Measurements from ENCODE around the gene PIGH.
"Not testable (repeated sequence)": the region's sequence is repeated elsewhere in the genome, so short reads cannot be mapped to it uniquely, and the experiment has no call there.

PIGH gene

DNA sequence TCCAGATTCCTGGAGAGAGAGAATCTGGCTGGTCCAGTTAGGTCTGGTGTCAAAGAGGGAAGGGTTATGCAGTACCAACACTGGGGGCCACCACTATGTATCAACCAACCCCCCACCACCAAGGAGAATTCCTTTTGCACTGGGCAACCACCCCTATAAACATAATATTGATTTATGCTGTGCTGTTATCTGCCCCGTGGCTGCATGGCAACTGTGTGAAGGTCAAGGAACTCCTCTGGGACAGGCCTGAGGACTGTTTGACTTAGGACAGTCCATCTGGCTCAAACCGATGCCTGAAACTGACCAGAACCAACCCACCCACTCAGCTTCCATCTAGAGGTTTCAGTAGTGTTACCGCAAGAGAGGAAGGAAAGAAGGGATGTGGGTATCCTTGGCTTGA is 46.5 kb downstream of the PIGH start:
- POLR2A ChIA-PET = no interaction called here
- no peak for DNase-seq (ENCODE audit: low read depth, low spot score)
- TF ChIP-seq, protein P1, sequence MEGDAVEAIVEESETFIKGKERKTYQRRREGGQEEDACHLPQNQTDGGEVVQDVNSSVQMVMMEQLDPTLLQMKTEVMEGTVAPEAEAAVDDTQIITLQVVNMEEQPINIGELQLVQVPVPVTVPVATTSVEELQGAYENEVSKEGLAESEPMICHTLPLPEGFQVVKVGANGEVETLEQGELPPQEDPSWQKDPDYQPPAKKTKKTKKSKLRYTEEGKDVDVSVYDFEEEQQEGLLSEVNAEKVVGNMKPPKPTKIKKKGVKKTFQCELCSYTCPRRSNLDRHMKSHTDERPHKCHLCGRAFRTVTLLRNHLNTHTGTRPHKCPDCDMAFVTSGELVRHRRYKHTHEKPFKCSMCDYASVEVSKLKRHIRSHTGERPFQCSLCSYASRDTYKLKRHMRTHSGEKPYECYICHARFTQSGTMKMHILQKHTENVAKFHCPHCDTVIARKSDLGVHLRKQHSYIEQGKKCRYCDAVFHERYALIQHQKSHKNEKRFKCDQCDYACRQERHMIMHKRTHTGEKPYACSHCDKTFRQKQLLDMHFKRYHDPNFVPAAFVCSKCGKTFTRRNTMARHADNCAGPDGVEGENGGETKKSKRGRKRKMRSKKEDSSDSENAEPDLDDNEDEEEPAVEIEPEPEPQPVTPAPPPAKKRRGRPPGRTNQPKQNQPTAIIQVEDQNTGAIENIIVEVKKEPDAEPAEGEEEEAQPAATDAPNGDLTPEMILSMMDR (IDR thresholded peaks at IDR 0.05; ENCODE audit: insufficient read depth, low read length, missing control alignments) = no peak
- no peak overlapping the region for H3K4me3 ChIP-seq (ENCODE audit: low read depth, low read length)
- CTCF ChIA-PET = interaction anchor here (1.4 kb wide), 1 partner anchor 25 kb away, joined by 3 read pairs; no protein-coding TSS in a partner anchor

DNA sequence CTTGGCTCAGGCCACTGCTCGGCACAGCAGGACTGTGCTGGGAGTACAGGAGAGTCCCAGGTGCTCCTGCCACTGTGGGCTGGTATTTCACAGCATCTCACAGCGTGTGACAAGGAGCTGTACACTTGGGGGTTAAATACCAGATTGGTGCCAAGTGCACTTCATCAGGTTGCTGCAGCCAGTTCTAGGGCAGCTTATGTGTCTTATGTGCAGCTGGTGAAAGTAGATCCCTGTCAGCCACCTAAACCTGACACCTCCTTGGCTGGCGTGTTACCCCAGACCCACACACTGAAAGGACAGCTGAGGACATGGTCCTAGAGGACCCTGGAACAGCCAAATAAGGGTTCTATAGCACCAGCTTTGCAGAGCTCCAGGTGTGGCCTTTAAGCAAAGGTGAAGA is 48.1 kb downstream of the PIGH start:
- ChIA-PET POLR2A (no interaction called here), CTCF (interaction anchor here (1.3 to 1.8 kb wide), 3 partner anchors 25 to 152 kb away, joined by 4 to 6 read pairs (median 5); no protein-coding TSS in a partner anchor)
- TF ChIP-seq, protein P1 (IDR thresholded peaks at IDR 0.05; ENCODE audit: insufficient read depth, low read length, missing control alignments) = no peak
- DNase-seq (ENCODE audit: low read depth, low spot score) = no peak
- H3K4me3 ChIP-seq (ENCODE audit: low read depth, low read length) = no peak overlapping the region

DNA sequence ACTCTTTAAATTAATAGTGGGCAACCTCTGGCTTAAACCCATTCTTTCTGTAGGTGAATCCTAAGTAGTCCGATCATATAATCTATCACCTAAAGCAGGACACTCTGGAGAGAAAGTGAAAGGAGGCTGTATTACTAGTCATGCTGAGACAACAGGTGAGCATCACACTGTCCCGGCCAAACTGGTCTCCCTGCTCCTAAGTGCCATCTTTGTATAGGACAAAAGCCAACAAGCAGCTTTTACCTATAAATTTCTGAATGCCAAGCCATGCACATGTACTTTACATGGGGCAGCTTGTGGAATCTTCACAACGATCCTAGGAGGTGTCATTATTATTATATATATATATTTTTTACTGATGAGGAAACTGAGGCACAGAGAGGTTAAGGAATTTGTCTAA is 48.9 kb downstream of the PIGH start:
- TF ChIP-seq, protein P1 (IDR thresholded peaks at IDR 0.05; ENCODE audit: insufficient read depth, low read length, missing control alignments) = no peak
- ChIA-PET CTCF (interaction anchor here (1.3 to 3.6 kb wide), 4 partner anchors 20 to 153 kb away, joined by 4 to 14 read pairs (median 6); no protein-coding TSS in a partner anchor), POLR2A (no interaction called here)
- no peak overlapping the region for H3K4me3 ChIP-seq (ENCODE audit: low read depth, low read length)
- DNase-seq (ENCODE audit: low read depth, low spot score) = no peak

DNA sequence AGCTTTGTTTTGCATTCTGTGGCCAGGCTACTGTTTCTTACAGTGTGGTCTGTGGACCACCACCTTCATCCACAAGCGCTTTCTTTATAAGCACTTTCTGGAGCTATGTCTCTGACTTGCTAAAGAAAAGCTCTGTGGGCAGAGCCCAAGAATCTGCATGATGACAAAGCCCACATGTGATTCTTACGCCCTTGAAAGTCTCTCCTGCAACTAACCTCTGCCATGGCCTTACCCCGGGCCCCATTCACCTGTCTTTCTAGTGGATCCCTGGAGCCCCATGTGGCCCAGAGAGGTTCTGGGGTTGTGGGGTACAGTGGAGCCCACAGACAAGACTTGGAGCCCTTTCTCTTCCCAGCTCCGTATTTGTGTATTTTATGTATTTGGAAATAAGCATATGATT is 50.3 kb downstream of the PIGH start:
- no peak overlapping the region for H3K4me3 ChIP-seq (ENCODE audit: low read depth, low read length)
- CTCF ChIA-PET = interaction anchor here (3.6 kb wide), 1 partner anchor 21 kb away, joined by 14 read pairs; no protein-coding TSS in a partner anchor
- no peak for DNase-seq (ENCODE audit: low read depth, low spot score)
- TF ChIP-seq, protein P1 (IDR thresholded peaks at IDR 0.05; ENCODE audit: insufficient read depth, low read length, missing control alignments) = no peak
- POLR2A ChIA-PET = no interaction called here

DNA sequence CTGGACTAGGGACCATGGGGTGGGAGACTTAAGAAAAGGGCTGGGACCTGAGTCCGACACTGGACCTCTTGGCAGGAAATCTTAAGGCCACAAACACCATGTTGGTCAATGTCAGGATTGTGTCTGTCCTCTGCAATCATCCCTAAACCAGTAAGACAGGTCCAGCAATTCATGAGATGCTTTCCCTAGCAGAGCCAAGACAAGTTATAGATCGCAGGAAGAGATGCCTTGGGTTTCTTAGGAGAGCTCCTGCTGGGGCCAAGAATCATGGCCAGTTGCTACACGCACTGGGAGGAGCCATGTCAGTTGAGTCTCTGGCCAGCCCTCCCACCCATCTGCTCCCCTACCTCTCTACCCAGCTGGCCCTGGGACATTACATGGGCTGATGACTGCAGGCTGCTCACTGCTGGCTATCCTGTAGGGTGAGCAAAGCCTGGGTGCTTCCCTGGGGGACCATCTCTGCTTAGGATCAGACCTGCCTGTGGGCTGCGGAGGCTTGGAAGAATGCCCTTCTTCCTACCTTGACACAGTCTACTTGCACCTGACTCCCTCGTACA is 52.8 kb downstream of the PIGH start:
- ChIA-PET POLR2A (no interaction called here), CTCF (interaction anchor here (1.2 to 3.6 kb wide), 2 partner anchors 24 to 120 kb away, joined by 4 to 14 read pairs; no protein-coding TSS in a partner anchor)
- no peak overlapping the region for H3K4me3 ChIP-seq (ENCODE audit: low read depth, low read length)
- no peak for DNase-seq (ENCODE audit: low read depth, low spot score)
- TF ChIP-seq, protein P1 (IDR thresholded peaks at IDR 0.05; ENCODE audit: insufficient read depth, low read length, missing control alignments) = no peak

DNA sequence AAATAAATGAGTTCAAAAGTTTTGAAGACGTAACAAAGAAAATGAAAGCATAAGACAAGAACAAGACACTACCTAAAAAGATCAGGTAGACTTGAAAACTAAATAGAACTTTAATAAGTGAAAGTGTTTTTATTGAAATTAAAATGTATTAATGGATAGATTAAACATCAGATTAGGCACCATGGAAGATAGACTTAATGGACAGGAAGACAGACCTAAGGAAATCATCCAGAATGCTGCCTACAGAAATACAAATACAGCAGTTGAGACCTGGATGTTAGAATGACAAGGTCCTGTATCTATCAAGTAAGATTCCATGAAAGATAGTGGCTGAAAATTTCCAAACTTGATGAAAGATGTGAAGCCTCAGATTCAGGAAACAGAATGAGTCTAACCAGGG is 55.5 kb downstream of the PIGH start:
- no peak for DNase-seq (ENCODE audit: low read depth, low spot score)
- TF ChIP-seq, protein P1 (IDR thresholded peaks at IDR 0.05; ENCODE audit: insufficient read depth, low read length, missing control alignments) = no peak
- ChIA-PET POLR2A (no interaction called here), CTCF (interaction anchor here (1.6 kb wide), 1 partner anchor 26 kb away, joined by 8 read pairs; no protein-coding TSS in a partner anchor)
- H3K4me3 ChIP-seq (ENCODE audit: low read depth, low read length) = no peak overlapping the region

DNA sequence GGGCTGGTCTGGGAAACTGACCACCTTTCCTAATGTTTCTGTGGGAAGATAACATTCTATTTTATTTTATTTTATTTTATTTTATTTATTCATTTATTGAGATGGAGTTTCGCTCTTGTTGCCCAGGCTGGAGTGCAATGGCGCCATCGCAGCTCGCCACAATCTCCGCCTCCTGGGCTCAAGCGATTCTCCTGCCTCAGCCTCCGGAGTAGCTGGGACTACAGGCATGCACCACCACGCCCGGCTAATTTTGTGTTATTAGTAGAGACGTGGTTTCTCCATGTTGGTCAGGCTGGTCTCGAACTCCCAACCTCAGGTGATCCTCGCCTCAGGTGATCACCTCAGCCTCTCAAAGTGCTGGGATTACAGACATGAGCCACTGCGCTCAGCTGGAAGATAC is 57.4 kb downstream of the PIGH start:
- DNase-seq (ENCODE audit: low read depth, low spot score); H3K4me3 ChIP-seq (ENCODE audit: low read depth, low read length); POLR2A ChIA-PET: not testable (repeated sequence)
- CTCF ChIA-PET = interaction anchor here (1.1 to 3.7 kb wide), 2 partner anchors 16 to 115 kb away, joined by 3 to 30 read pairs; no protein-coding TSS in a partner anchor
